Fibroblast of mammary gland (primary cell): Measurements from ENCODE around the gene TOMM6.

Experiments used
- DNase-seq: peaks from one replicate; pipeline ENCODE4 v3.0.0-alpha.2; 2010; ENCODE audit warnings: low read depth
- H3K4me3 ChIP-seq: 2 replicates; pipeline ENCODE4 v1.5.1; 2011; ENCODE audit warnings: low read depth, mild to moderate bottlenecking, low read length, moderate library complexity; ENCODE audit not compliant: control insufficient read depth
- CTCF ChIP-seq: conservative IDR thresholded peaks from 2 replicates; pipeline ENCODE4 v1.5.1; 2011; ENCODE audit warnings: low read depth, low read length, inconsistent platforms; ENCODE audit not compliant: control insufficient read depth, insufficient read depth

Gene TOMM6

GRCh38 chr6:41785254-41785653, 2.2 kb upstream of the TOMM6 start:
- TF ChIP-seq CTCF: no peak
- DNase-seq: no peak
- H3K4me3 ChIP-seq: no peak overlapping the region

- peak overlapping the region; percentile 59 for H3K4me3 ChIP-seq
- no peak for DNase-seq
- TF ChIP-seq CTCF: no peak
Measured at GRCh38 chr6:41785689-41786450, 1.6 kb upstream of the TOMM6 start.

GRCh38 chr6:41786451-41787218, 859 bp upstream of the TOMM6 start:
- DNase-seq: peak; percentile 58
- TF ChIP-seq CTCF: peak; percentile 32

GRCh38 chr6:41789390-41789724, 1.9 kb downstream of the TOMM6 start:
- H3K4me3 ChIP-seq: no peak overlapping the region
- TF ChIP-seq CTCF: no peak
- DNase-seq: no peak

More at GRCh38 chr6:41786451-41787218, 859 bp upstream of the TOMM6 start:
- H3K4me3 ChIP-seq: peak overlapping the region; percentile 70

GRCh38 chr6:41790045-41790444, 2.6 kb downstream of the TOMM6 start:
- DNase-seq: no peak
- H3K4me3 ChIP-seq: no peak overlapping the region
- TF ChIP-seq CTCF: no peak

- no peak for DNase-seq
- H3K4me3 ChIP-seq: no peak overlapping the region
- no peak for TF ChIP-seq CTCF
Measured at GRCh38 chr6:41791305-41791704, 3.8 kb downstream of the TOMM6 start.
